Measurements from ENCODE around the gene ZNF787. TPM values are rescaled to one million over a fixed set of nuclear protein-coding genes. Genes with fewer than 3 reads are reported as not detected.

The ZNF787 gene
- total RNA-seq, 1 experiment from 2014 or later = 132 TPM

DNA sequence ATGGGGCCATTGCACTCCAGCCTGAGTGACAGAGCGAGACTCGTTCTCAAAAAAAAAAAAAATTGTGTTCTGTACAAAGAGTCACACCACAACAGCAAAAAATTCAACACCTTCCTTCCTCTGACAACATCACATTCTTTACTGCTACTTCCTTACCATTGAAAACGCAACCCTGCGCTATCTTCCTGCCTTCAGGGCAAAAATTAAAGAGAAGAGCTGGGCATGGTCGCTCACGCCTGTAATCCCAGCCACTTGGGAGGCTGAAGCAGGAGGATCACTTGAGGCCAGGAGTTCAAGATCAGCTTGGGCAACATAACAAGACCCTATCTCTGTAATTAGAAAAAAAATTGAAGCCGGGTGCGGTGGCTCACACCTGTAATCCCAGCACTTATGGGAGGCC, 10.6 kb upstream of the ZNF787 start:
- BruUV-seq (replicated peaks) = no TSS peak
- CTCF ChIA-PET = interaction anchor here (0.6 to 0.7 kb wide), 2 partner anchors 40 to 79 kb away, joined by 5 read pairs; no protein-coding TSS in a partner anchor
- Histone ChIP-seq H3K36me3 (ENCODE audit: control insufficient read depth, insufficient read depth, low read length) (no peaks in the 10 kb centered on the region), H3K27ac (ENCODE audit: low read length) (no peak overlapping the region), H3K9me3 (ENCODE audit: control insufficient read depth, insufficient read depth, low read depth, low read length) (no peaks in the 10 kb centered on the region), H3K27me3 (ENCODE audit: control insufficient read depth, insufficient read depth, low read length) (no peaks in the 10 kb centered on the region), H3K4me1 (ENCODE audit: control insufficient read depth, insufficient read depth, low read length) (0 out of 2 replicates have a peak, but pooled peaks cover 2% of the 10 kb centered on the region), H3K4me3 (ENCODE audit: low read depth in 2 of 2, low read length in 2 of 2) (no peak overlapping the region)
- intact Hi-C loops (cut with micrococcal nuclease; ENCODE audit: unreplicated experiment) = no loop called here
- no peak for ATAC-seq
- TF ChIP-seq SIN3A (IDR thresholded peaks at IDR 0.05; ENCODE audit: borderline replicate concordance, insufficient read depth, low read depth, low read length) (no peak), TCF7L2 (IDR thresholded peaks at IDR 0.05; ENCODE audit: low read depth, low read length) (no peak), POLR2AphosphoS5 (IDR thresholded peaks at IDR 0.05; ENCODE audit: low read depth, low read length) (no peak)
- TF ChIP-seq, protein P1, sequence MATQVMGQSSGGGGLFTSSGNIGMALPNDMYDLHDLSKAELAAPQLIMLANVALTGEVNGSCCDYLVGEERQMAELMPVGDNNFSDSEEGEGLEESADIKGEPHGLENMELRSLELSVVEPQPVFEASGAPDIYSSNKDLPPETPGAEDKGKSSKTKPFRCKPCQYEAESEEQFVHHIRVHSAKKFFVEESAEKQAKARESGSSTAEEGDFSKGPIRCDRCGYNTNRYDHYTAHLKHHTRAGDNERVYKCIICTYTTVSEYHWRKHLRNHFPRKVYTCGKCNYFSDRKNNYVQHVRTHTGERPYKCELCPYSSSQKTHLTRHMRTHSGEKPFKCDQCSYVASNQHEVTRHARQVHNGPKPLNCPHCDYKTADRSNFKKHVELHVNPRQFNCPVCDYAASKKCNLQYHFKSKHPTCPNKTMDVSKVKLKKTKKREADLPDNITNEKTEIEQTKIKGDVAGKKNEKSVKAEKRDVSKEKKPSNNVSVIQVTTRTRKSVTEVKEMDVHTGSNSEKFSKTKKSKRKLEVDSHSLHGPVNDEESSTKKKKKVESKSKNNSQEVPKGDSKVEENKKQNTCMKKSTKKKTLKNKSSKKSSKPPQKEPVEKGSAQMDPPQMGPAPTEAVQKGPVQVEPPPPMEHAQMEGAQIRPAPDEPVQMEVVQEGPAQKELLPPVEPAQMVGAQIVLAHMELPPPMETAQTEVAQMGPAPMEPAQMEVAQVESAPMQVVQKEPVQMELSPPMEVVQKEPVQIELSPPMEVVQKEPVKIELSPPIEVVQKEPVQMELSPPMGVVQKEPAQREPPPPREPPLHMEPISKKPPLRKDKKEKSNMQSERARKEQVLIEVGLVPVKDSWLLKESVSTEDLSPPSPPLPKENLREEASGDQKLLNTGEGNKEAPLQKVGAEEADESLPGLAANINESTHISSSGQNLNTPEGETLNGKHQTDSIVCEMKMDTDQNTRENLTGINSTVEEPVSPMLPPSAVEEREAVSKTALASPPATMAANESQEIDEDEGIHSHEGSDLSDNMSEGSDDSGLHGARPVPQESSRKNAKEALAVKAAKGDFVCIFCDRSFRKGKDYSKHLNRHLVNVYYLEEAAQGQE (IDR thresholded peaks at IDR 0.05; ENCODE audit: insufficient read depth in 1 of 2, low read depth in 2 of 2, low read length in 1 of 2) = no peak
- TF ChIP-seq, protein P2, sequence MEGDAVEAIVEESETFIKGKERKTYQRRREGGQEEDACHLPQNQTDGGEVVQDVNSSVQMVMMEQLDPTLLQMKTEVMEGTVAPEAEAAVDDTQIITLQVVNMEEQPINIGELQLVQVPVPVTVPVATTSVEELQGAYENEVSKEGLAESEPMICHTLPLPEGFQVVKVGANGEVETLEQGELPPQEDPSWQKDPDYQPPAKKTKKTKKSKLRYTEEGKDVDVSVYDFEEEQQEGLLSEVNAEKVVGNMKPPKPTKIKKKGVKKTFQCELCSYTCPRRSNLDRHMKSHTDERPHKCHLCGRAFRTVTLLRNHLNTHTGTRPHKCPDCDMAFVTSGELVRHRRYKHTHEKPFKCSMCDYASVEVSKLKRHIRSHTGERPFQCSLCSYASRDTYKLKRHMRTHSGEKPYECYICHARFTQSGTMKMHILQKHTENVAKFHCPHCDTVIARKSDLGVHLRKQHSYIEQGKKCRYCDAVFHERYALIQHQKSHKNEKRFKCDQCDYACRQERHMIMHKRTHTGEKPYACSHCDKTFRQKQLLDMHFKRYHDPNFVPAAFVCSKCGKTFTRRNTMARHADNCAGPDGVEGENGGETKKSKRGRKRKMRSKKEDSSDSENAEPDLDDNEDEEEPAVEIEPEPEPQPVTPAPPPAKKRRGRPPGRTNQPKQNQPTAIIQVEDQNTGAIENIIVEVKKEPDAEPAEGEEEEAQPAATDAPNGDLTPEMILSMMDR (IDR thresholded peaks at IDR 0.05) = no peak
- no peak for DNase-seq (ENCODE audit: low read depth, low spot score)
- in situ Hi-C loops (cut with HindIII; ENCODE audit: low pct_unique_long_range_greater_than_20kb, low sequenced_read_pairs) = no loop called here
- POLR2A ChIA-PET = no interaction called here

DNA sequence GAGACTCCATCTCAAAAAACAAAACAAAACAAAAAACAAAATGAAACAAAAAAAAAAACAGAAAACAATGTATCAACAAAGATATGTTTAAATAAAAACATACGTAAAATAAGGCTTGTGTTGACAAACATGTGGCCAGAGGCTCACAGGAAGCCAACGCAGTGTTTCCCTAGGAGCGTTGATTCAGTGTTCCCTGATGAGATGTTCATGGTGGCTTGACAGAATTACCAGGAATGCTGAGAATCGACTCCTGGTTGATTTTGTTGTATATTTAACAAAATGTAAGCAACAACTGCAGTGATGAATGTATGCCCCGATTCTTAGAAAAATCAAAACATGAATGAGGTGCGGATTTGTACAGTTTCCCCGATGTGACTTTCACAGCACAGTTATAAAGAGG, 8.9 kb upstream of the ZNF787 start:
- H3K27ac ChIP-seq (ENCODE audit: low read length) = no peak overlapping the region
- ChIA-PET CTCF (no interaction called here), POLR2A (interaction anchor here (0.7 kb wide), 1 partner anchor 38 kb away, joined by 3 read pairs; no protein-coding TSS in a partner anchor)
- TF ChIP-seq, protein P1 (IDR thresholded peaks at IDR 0.05; ENCODE audit: insufficient read depth in 1 of 2, low read depth in 2 of 2, low read length in 1 of 2) = no peak
- no peak for TF ChIP-seq TCF7L2 (IDR thresholded peaks at IDR 0.05; ENCODE audit: low read depth, low read length)
- TF ChIP-seq, protein P2 (IDR thresholded peaks at IDR 0.05) = no peak
- no peak for TF ChIP-seq SIN3A (IDR thresholded peaks at IDR 0.05; ENCODE audit: borderline replicate concordance, insufficient read depth, low read depth, low read length)
- no peak for TF ChIP-seq POLR2AphosphoS5 (IDR thresholded peaks at IDR 0.05; ENCODE audit: low read depth, low read length)
- DNase-seq (ENCODE audit: low read depth, low spot score) (no peak), ATAC-seq (no peak)
- H3K4me3 ChIP-seq (ENCODE audit: low read depth in 2 of 2, low read length in 2 of 2) = no peak overlapping the region
- H3K27me3 ChIP-seq (ENCODE audit: control insufficient read depth, insufficient read depth, low read length) = no peaks in the 10 kb centered on the region
- in situ Hi-C loops (cut with HindIII; ENCODE audit: low pct_unique_long_range_greater_than_20kb, low sequenced_read_pairs) = no loop called here
- BruUV-seq (replicated peaks) = no TSS peak
- no peaks in the 10 kb centered on the region for H3K9me3 ChIP-seq (ENCODE audit: control insufficient read depth, insufficient read depth, low read depth, low read length)
- no peaks in the 10 kb centered on the region for H3K36me3 ChIP-seq (ENCODE audit: control insufficient read depth, insufficient read depth, low read length)
- intact Hi-C loops (cut with micrococcal nuclease; ENCODE audit: unreplicated experiment) = no loop called here
- H3K4me1 ChIP-seq (ENCODE audit: control insufficient read depth, insufficient read depth, low read length) = 0 out of 2 replicates have a peak, but pooled peaks cover 2% of the 10 kb centered on the region

Measured in Panc1 (cell line).